ENCODE data around the gene ATXN1. TPM values are rescaled to one million over a fixed set of nuclear protein-coding genes. Genes with fewer than 3 reads are reported as not detected.
A peak's percentile ranks its signal among the peaks of the same experiment; 100 is the strongest.

Gene ATXN1
- total RNA-seq, 1 experiment from 2014 or later, result 8.1 TPM

GRCh38 chr6:16329233-16329632, 432.0 kb downstream of the ATXN1 start (continued):
- no peak for TF ChIP-seq NFYB (CRISPR knock-in tag; conservative IDR thresholded peaks at IDR 0.05; ENCODE audit: low read depth)
- no peak for TF ChIP-seq SMAD4 (CRISPR knock-in tag; IDR thresholded peaks at IDR 0.05)

- peak overlapping the region; percentile 34; the same call in 1 of the 2 replicates for H3K27ac Mint-ChIP-seq
- CTCF ChIA-PET, result interaction anchor here (0.7 kb wide), 1 partner anchor 41 kb away, joined by 3 read pairs; no protein-coding TSS in a partner anchor
- H3K36me3 Mint-ChIP-seq, result peaks cover 6% of the 10 kb centered on the region
- peaks cover 7% of the 10 kb centered on the region for H3K9me3 Mint-ChIP-seq
- TF ChIP-seq PRDM15 (CRISPR knock-in tag; IDR thresholded peaks at IDR 0.05) (no peak), ZNF219 (CRISPR knock-in tag; IDR thresholded peaks at IDR 0.05; ENCODE audit: borderline replicate concordance) (no peak), TP53 (CRISPR knock-in tag; IDR thresholded peaks at IDR 0.05) (no peak), RORB (CRISPR knock-in tag; IDR thresholded peaks at IDR 0.05) (no peak), ZMAT4 (CRISPR knock-in tag; IDR thresholded peaks at IDR 0.05) (no peak), ZNF396 (CRISPR knock-in tag; IDR thresholded peaks at IDR 0.05; ENCODE audit: borderline replicate concordance) (no peak), NR1H2 (CRISPR knock-in tag; IDR thresholded peaks at IDR 0.05) (no peak)
- H3K27me3 Mint-ChIP-seq (ENCODE audit: low read depth), result no peaks in the 10 kb centered on the region
- H3K4me1 Mint-ChIP-seq, result peaks cover 25% of the 10 kb centered on the region
- POLR2A ChIA-PET, result interaction anchor here (0.7 kb wide), 1 partner anchor 403 kb away, joined by 3 read pairs; no protein-coding TSS in a partner anchor
- H3K4me3 Mint-ChIP-seq, result no peak overlapping the region
- DNase-seq (ENCODE audit: low spot score) (no peak), ATAC-seq (no peak)
These were observed 433.4 kb downstream of the ATXN1 start for GRCh38 chr6:16327777-16328325.

GRCh38 chr6:16326971-16327776, 434.1 kb downstream of the ATXN1 start:
- ChIA-PET CTCF (no interaction called here), POLR2A (no interaction called here)
- Mint-ChIP-seq H3K9me3 (peaks cover 7% of the 10 kb centered on the region), H3K36me3 (peaks cover 6% of the 10 kb centered on the region), H3K4me1 (peaks cover 31% of the 10 kb centered on the region), H3K27me3 (ENCODE audit: low read depth) (no peaks in the 10 kb centered on the region), H3K27ac (no peak overlapping the region), H3K4me3 (no peak overlapping the region)
- DNase-seq (ENCODE audit: low spot score) (no peak), ATAC-seq (no peak)
- no peak for TF ChIP-seq FOXJ3 (CRISPR knock-in tag; IDR thresholded peaks at IDR 0.05; ENCODE audit: borderline replicate concordance)
- no peak for TF ChIP-seq NR2C2 (CRISPR knock-in tag; IDR thresholded peaks at IDR 0.05)
- TF ChIP-seq ATF2 (CRISPR knock-in tag; IDR thresholded peaks at IDR 0.05; ENCODE audit: borderline replicate concordance, low read depth), result no peak
- no peak for TF ChIP-seq KAT7 (CRISPR knock-in tag; IDR thresholded peaks at IDR 0.05; ENCODE audit: borderline replicate concordance)
- no peak for TF ChIP-seq E2F4 (CRISPR knock-in tag; IDR thresholded peaks at IDR 0.05; ENCODE audit: borderline replicate concordance, low read depth)
- no peak for TF ChIP-seq ETV6 (CRISPR knock-in tag; IDR thresholded peaks at IDR 0.05)
- TF ChIP-seq ZNF423 (CRISPR knock-in tag; IDR thresholded peaks at IDR 0.05), result no peak
- TF ChIP-seq TEAD4 (CRISPR knock-in tag; IDR thresholded peaks at IDR 0.05), result no peak
- no peak for TF ChIP-seq RORB (CRISPR knock-in tag; IDR thresholded peaks at IDR 0.05)
- no peak for TF ChIP-seq FOXP1 (CRISPR knock-in tag; IDR thresholded peaks at IDR 0.05; ENCODE audit: borderline replicate concordance)
- no peak for TF ChIP-seq AR (CRISPR knock-in tag; IDR thresholded peaks at IDR 0.05)
- TF ChIP-seq MAX (CRISPR knock-in tag; IDR thresholded peaks at IDR 0.05), result no peak
- TF ChIP-seq ESRRA (CRISPR knock-in tag; IDR thresholded peaks at IDR 0.05; ENCODE audit: borderline replicate concordance), result no peak
- TF ChIP-seq ZNF138 (CRISPR knock-in tag; conservative IDR thresholded peaks at IDR 0.05), result no peak

All from WTC11 (cell line).